Small intestine (tissue), 7 donors: ENCODE results near the gene ADIPOQ. TPM values are rescaled to one million over a fixed set of nuclear protein-coding genes. Genes with fewer than 3 reads are reported as not detected.
A peak's percentile ranks its signal among the peaks of the same experiment; 100 is the strongest.
"Not testable (repeated sequence)": the region's sequence is repeated elsewhere in the genome, so short reads cannot be mapped to it uniquely, and the experiment has no call there.

Source experiments
- DNase-seq, 2 donors: peaks; one replicate each; pipeline versions ENCODE4 v3.0.0 to v3.0.0-alpha.2; 2013
- FAIRE-seq: peaks from 2 replicates; lab custom pipeline; 2012; peaks lifted over from hg19 to GRCh38; lab: Jason Lieb, UNC
- H3K27ac ChIP-seq, 3 donors: one replicate each; pipeline ENCODE4 v1.5.1; 2013; ENCODE audit warnings: low read length in 2 of 3, mild to moderate bottlenecking in 2 of 3, control low read depth in 1 of 3, inconsistent platforms in 1 of 3, low read depth in 1 of 3, moderate library complexity in 1 of 3
- H3K27me3 ChIP-seq, 3 donors: one replicate each; pipeline ENCODE4 v1.6.1; 2013; ENCODE audit warnings: low read length in 3 of 3, inconsistent platforms in 1 of 3; ENCODE audit not compliant: control insufficient read depth in 3 of 3, insufficient read depth in 3 of 3
- H3K36me3 ChIP-seq, 3 donors: one replicate each; pipeline ENCODE4 v1.6.1; 2013; ENCODE audit warnings: low read length in 3 of 3, inconsistent platforms in 1 of 3, low read depth in 1 of 3, mild to moderate bottlenecking in 1 of 3, moderate library complexity in 1 of 3; ENCODE audit not compliant: control insufficient read depth in 3 of 3, insufficient read depth in 2 of 3
- H3K4me1 ChIP-seq, 3 donors: one replicate each; pipeline ENCODE4 v1.6.1; 2013; ENCODE audit warnings: low read length in 2 of 3, inconsistent platforms in 1 of 3, low read depth in 1 of 3, mild to moderate bottlenecking in 1 of 3, moderate library complexity in 1 of 3; ENCODE audit not compliant: control insufficient read depth in 3 of 3, insufficient read depth in 2 of 3
- H3K4me3 ChIP-seq, 3 donors: one replicate each; pipeline ENCODE4 v1.5.1; 2013; ENCODE audit warnings: low read length in 3 of 3, control low read depth in 1 of 3, inconsistent platforms in 1 of 3, low read depth in 1 of 3, mild to moderate bottlenecking in 1 of 3, moderate library complexity in 1 of 3
- H3K9me3 ChIP-seq, 2 donors: one replicate each; pipeline ENCODE4 v1.6.1; 2013; ENCODE audit warnings: low read depth in 1 of 2, low read length in 1 of 2; ENCODE audit not compliant: control insufficient read depth in 2 of 2, insufficient read depth in 1 of 2
- WGBS, 3 donors: extraction: QIAGEN DNeasy Blood & Tissue Kit; methylation state at CpG; one replicate each; pipeline ENCODE4 v1.1.7; 2013; 5-methylcytosine and 5-hydroxymethylcytosine counted together
- polyA plus RNA-seq, 4 donors: library from polyadenylated mRNA; stranded (reverse) in 3 of 4; unstranded in 1 of 4; fragments of 200-250 nt in 3 of 4; fragments of 120-200 nt in 1 of 4; gene quantifications; one replicate each; pipeline versions ENCODE4 v1.2.1 to v1.2.3, GENCODE V29; 2013
- donor health status: healthy with polysubstance abuse.
- donor health status: control.
- donor health status: control.
- donor health status: Bipolar disorder and iron deficiency.
- donor health status: healthy.

The ADIPOQ gene
- polyA plus RNA-seq, 4 donors: 0.22 to 34.5 (median 0.54) TPM; not detected in 1

DNA sequence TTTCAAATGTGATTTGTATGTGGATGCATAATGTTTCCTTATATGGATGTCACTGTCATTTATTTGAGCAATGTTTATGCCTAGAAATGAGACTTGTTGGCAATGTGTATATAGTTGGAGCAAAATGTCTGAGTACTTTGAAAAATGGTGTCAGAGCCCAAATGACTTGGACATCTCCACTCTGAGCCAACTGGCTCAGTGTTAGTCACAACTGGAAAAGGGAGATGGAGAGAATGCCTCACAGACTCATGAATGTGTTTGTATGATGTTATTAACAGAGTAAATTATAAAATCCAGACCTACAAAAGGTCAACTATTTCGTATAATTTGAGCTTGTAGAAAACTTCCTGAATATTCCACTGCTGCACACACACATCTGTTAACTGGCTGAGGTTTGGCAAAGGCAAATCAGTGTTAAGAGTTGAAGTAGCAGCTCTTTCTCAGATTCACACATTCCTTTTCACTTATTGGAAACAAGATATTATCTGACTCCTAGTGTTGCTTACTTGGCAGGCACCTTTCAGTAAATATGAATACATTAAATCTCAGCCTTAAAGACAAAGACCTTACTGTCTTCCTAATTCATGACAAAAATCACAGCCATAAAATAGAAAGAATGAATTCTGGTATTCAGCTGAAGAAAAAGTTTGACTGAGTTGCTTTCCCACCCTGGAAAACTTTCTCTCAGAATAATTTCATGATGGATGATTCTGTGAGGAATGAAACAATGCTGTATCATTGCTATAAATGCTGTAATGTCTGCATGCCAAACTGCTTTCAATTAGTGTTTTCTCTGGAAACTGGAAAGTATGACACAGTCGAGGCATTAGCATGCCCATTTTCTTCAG is 27.0 kb downstream of the ADIPOQ start:
- Histone ChIP-seq H3K27me3 (no peaks in the 10 kb centered on the region), H3K4me1 (peaks cover 0 to 2% (median 0%) of the 10 kb centered on the region in 3 donors), H3K36me3 (no peaks in the 10 kb centered on the region), H3K27ac (no peak overlapping the region), H3K9me3 (no peaks in the 10 kb centered on the region), H3K4me3 (no peak overlapping the region)
- DNase-seq: no peak
- no peak for FAIRE-seq
- 45 to 48% (median 48%) methylated on average over 2 of the region's 2 CpGs for WGBS, 3 donors

DNA sequence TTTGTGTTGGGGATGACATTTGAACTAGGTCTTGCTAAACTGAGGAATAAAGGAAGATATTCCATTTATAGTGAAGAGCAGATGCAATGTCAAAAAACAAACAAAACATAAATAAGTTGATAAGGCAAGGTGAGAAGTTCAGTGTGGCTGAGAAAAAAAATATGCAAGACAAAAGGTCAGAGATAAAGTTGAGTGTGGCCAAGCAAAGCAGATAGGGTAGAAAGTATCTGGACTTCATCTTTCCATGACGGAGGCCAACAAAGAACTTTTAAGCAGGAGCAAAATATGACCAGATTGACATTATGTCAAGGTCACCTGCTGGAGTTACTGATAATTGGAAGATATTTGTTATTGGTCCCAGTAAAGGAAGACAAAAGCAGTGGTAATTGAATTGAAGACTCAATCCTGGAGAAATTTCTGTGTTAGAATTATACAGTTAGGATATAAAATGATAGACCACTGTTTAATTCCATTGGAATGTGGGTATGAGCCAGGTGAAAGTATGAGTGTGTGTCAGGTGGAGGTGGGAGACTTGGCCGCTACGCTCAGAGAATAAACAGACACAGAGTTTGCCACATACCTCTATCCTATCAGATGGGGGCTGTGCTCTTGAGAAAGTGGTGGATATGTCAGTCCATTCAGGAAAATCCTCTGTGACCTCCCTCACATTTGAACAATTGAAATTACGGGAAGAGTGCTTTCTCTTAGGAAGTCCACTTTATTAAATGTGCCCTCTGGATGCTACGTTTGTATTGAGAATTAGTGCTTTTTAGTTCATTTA is 28.1 kb downstream of the ADIPOQ start:
- no peaks in the 10 kb centered on the region for H3K27me3 ChIP-seq
- H3K27ac ChIP-seq: no peak overlapping the region
- peaks cover 0 to 2% (median 0%) of the 10 kb centered on the region in 3 donors for H3K4me1 ChIP-seq
- H3K9me3 ChIP-seq: no peaks in the 10 kb centered on the region
- FAIRE-seq (no peak), DNase-seq (no peak)
- no peak overlapping the region for H3K4me3 ChIP-seq
- H3K36me3 ChIP-seq: no peaks in the 10 kb centered on the region
- 69 to 78% (median 70%) methylated on average over 5 of the region's 5 CpGs for WGBS, 3 donors

DNA sequence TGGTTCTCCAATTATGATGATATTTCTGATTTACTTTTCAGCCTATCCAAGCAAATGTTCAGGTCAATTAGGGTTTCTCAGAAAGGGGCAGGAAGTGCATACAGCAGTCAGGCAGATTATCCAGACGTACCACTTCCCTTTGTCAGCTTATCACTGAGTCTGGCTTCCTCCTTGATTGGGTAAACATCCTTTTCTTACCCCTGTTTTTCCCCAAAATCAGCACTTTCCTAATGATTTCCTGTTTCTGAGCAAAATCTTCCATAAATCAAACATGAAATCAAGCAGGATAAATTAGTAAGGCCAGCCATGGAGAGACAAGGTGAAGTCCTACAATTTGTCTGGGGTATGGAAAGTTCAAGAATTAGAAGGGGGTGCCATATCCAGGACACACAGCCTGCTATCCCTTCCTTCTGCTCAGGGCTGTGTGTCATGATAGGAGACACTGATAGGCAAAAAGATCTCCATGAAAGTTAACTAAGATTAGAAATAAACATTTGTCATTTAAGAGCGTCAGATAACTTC is 29.0 kb downstream of the ADIPOQ start:
- H3K27ac ChIP-seq: peak overlapping the region in 1 of 3 donors; percentile 32
- H3K27me3 ChIP-seq: no peaks in the 10 kb centered on the region
- 39 to 62% (median 40%) methylated on average over 2 of the region's 2 CpGs for WGBS, 3 donors
- peak in 1 of 2 donors; percentile 4 for DNase-seq
- H3K36me3 ChIP-seq: no peaks in the 10 kb centered on the region
- FAIRE-seq: no peak
- peaks cover 0 to 2% (median 0%) of the 10 kb centered on the region in 3 donors for H3K4me1 ChIP-seq
- H3K9me3 ChIP-seq: no peaks in the 10 kb centered on the region
- no peak overlapping the region for H3K4me3 ChIP-seq

DNA sequence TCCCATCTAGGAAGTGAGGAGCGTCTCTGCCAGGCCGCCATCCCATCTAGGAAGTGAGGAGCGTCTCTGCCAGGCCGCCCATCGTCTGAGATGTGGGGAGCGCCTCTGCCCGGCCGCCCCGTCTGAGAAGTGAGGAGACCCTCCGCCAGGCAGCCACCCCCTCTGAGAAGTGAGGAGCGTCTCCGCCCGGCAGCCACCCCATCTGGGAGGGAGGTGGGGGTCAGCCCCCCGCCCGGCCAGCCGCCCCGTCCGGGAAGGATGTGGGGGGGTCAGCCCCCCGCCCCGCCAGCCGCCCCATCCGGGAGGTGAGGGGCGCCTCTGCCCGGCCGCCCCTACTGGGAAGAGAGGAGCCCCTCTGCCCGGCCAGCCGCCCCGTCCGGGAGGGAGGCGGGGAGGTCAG is 31.3 kb downstream of the ADIPOQ start:
- not testable (repeated sequence) for H3K4me1 ChIP-seq, H3K27ac ChIP-seq, FAIRE-seq, DNase-seq, H3K9me3 ChIP-seq, H3K36me3 ChIP-seq, H3K4me3 ChIP-seq, H3K27me3 ChIP-seq
- 93 to 98% (median 93%) methylated on average over 8 to 24 of the region's 30 CpGs for WGBS, 3 donors

GRCh38 chr3:186874216-186874615 is 31.7 kb downstream of the ADIPOQ start:
- H3K4me3 ChIP-seq, H3K4me1 ChIP-seq, DNase-seq, H3K27me3 ChIP-seq, FAIRE-seq, H3K27ac ChIP-seq, H3K36me3 ChIP-seq, H3K9me3 ChIP-seq: not testable (repeated sequence)
- 93 to 98% (median 97%) methylated on average over 8 to 21 of the region's 24 CpGs for WGBS, 3 donors

DNA sequence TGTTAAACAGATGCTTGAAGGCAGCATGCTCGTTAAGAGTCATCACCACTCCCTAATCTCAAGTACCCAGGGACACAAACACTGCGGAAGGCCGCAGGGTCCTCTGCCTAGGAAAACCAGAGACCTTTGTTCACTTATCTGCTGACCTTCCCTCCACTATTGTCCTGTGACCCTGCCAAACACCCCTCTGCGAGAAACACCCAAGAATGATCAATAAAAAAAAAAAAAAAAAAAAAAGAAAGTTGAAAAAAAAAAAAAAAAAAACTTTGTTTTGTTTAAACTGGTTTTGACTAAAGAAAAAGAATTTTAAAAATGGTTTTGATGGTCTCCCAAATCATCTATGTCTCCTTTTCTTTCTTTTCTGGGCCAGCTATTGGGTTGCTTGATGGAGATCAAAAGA is 32.3 kb downstream of the ADIPOQ start:
- H3K4me1 ChIP-seq, H3K9me3 ChIP-seq, H3K36me3 ChIP-seq, DNase-seq, H3K27me3 ChIP-seq, H3K27ac ChIP-seq, FAIRE-seq, H3K4me3 ChIP-seq: not testable (repeated sequence)
- WGBS, 3 donors: 45 to 47% (median 45%) methylated on average over 1 of the region's 4 CpGs

GRCh38 chr3:186875708-186876107 is 33.2 kb downstream of the ADIPOQ start:
- Histone ChIP-seq H3K36me3 (no peaks in the 10 kb centered on the region), H3K27me3 (no peaks in the 10 kb centered on the region), H3K4me3 (no peak overlapping the region), H3K9me3 (no peaks in the 10 kb centered on the region), H3K27ac (no peak overlapping the region), H3K4me1 (peaks cover 0 to 2% (median 0%) of the 10 kb centered on the region in 3 donors)
- DNase-seq (no peak), FAIRE-seq (no peak)
- 3 to 95% (median 11%) methylated on average over 1 of the region's 1 CpG for WGBS, 3 donors

DNA sequence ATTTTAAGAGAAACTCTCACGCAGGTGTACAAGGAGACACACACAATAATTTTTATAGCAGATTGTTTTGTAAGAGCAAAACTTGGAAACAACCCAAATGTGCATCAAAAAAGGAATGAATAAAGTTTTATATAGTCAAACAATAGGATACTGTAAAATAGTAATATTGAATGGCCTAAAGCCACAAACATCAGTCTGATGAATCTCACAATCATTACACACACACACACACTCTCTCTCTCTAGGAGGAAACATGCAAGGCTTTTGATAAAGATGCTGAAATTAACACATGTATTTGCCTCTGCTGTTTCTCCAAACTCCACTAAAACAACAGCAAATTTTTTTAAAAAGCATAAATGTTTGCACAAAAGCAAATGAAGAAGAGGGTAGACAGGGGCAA is 37.3 kb downstream of the ADIPOQ start:
- Histone ChIP-seq H3K27me3 (no peaks in the 10 kb centered on the region), H3K9me3 (no peaks in the 10 kb centered on the region), H3K4me1 (no peaks in the 10 kb centered on the region), H3K36me3 (no peaks in the 10 kb centered on the region), H3K27ac (no peak overlapping the region), H3K4me3 (no peak overlapping the region)
- DNase-seq: no peak
- no peak for FAIRE-seq
- 70 to 82% (median 79%) methylated on average over 1 of the region's 1 CpG for WGBS, 3 donors
